ENCODE data around the gene NUDT21.
"Not testable (repeated sequence)": the region's sequence is repeated elsewhere in the genome, so short reads cannot be mapped to it uniquely, and the experiment has no call there.

The NUDT21 gene

GRCh38 chr16:56414366-56414765, 36.8 kb downstream of the NUDT21 start:
- no peak for DNase-seq

- no peak for DNase-seq
These were observed 37.8 kb downstream of the NUDT21 start for GRCh38 chr16:56413381-56413780.

- no peak for DNase-seq
These were observed 39.5 kb downstream of the NUDT21 start for GRCh38 chr16:56411624-56412023.

- no peak for DNase-seq
These were observed 40.0 kb downstream of the NUDT21 start for GRCh38 chr16:56411123-56411522.

GRCh38 chr16:56409195-56409594, 41.9 kb downstream of the NUDT21 start:
- DNase-seq, result no peak

- no peak for DNase-seq
These were observed 42.6 kb downstream of the NUDT21 start for GRCh38 chr16:56408379-56409098.

- DNase-seq, result no peak
These were observed 45.0 kb downstream of the NUDT21 start for GRCh38 chr16:56405977-56406672.

GRCh38 chr16:56401482-56401881, 49.6 kb downstream of the NUDT21 start:
- DNase-seq, result no peak

GRCh38 chr16:56400458-56400857, 50.7 kb downstream of the NUDT21 start:
- no peak for DNase-seq

- no peak for DNase-seq
These were observed 51.6 kb downstream of the NUDT21 start for GRCh38 chr16:56399486-56399885.

GRCh38 chr16:56399047-56399446, 52.1 kb downstream of the NUDT21 start:
- DNase-seq, result no peak

GRCh38 chr16:56396724-56397123, 54.4 kb downstream of the NUDT21 start:
- not testable (repeated sequence) for DNase-seq

- no peak for DNase-seq
These were observed 61.6 kb downstream of the NUDT21 start for GRCh38 chr16:56389554-56389953.

- DNase-seq, result no peak
These were observed 62.9 kb downstream of the NUDT21 start for GRCh38 chr16:56388209-56388608.

GRCh38 chr16:56387396-56387795, 63.7 kb downstream of the NUDT21 start:
- no peak for DNase-seq

GRCh38 chr16:56384074-56384721, 66.9 kb downstream of the NUDT21 start:
- DNase-seq, result no peak

GRCh38 chr16:56382901-56383355, 68.2 kb downstream of the NUDT21 start:
- DNase-seq, result no peak

- DNase-seq, result no peak
These were observed 68.7 kb downstream of the NUDT21 start for GRCh38 chr16:56382459-56382858.

- DNase-seq, result not testable (repeated sequence)
These were observed 70.2 kb downstream of the NUDT21 start for GRCh38 chr16:56380778-56381485.

Measured in CD4-positive, alpha-beta T cell treated with Interleukin-4 for 1 hour (primary cell).